Karpas-422 (cell line): ENCODE measurements around the gene DEGS1. TPM values are rescaled to one million over a fixed set of nuclear protein-coding genes. Genes with fewer than 3 reads are reported as not detected.
A peak's percentile ranks its signal among the peaks of the same experiment; 100 is the strongest.

Experiments
- DNase-seq: peaks from one replicate; pipeline ENCODE4 v3.0.0-alpha.2; 2015
- H2AFZ ChIP-seq: fragments of 200-600 bp; sonication (generic); 2 replicates; pipeline ENCODE4 v1.6.1; 2014; ENCODE audit warnings: antibody characterized with exemption, low read length, mixed read lengths
- H3K27ac ChIP-seq: fragments of 200-600 bp; sonication (generic); 2 replicates; pipeline ENCODE4 v1.5.1; 2014; ENCODE audit warnings: mild to moderate bottlenecking, low read length, moderate library complexity
- H3K27me3 ChIP-seq: fragments of 200-600 bp; sonication (generic); 2 replicates; pipeline ENCODE4 v1.6.1; 2014; ENCODE audit warnings: low read length, mixed read lengths
- H3K36me3 ChIP-seq: fragments of 200-600 bp; sonication (generic); 2 replicates; pipeline ENCODE4 v1.6.1; 2014; ENCODE audit warnings: low read length, mixed read lengths; ENCODE audit not compliant: insufficient read depth
- H3K4me1 ChIP-seq: fragments of 200-600 bp; sonication (generic); 2 replicates; pipeline ENCODE4 v1.6.1; 2014; ENCODE audit warnings: mild to moderate bottlenecking, low read length, mixed read lengths
- H3K4me2 ChIP-seq: fragments of 200-600 bp; sonication (generic); 2 replicates; pipeline ENCODE4 v1.6.1; 2014; ENCODE audit warnings: low read length, low read depth, mild to moderate bottlenecking; ENCODE audit not compliant: poor library complexity, severe bottlenecking
- H3K4me3 ChIP-seq: fragments of 200-600 bp; sonication (generic); 2 replicates; pipeline ENCODE4 v1.5.1; 2014; ENCODE audit warnings: mild to moderate bottlenecking, antibody characterized with exemption, low read length, mixed read lengths
- H3K79me2 ChIP-seq: fragments of 200-600 bp; sonication (generic); 2 replicates; pipeline ENCODE4 v1.6.1; 2014; ENCODE audit warnings: mild to moderate bottlenecking, low read length, mixed read lengths
- H3K9ac ChIP-seq: fragments of 200-600 bp; sonication (generic); 2 replicates; pipeline ENCODE4 v1.6.0; 2014; ENCODE audit warnings: low read length
- H3K9me2 ChIP-seq: fragments of 200-600 bp; sonication (generic), shearing (Covaris generic); replicated peaks from 2 replicates; pipeline ENCODE4 v1.6.0; 2014; ENCODE audit warnings: mild to moderate bottlenecking, low read length, moderate library complexity; ENCODE audit not compliant: insufficient read depth
- H3K9me3 ChIP-seq: fragments of 300-700, 200-600 bp; sonication (generic); 2 replicates; pipeline ENCODE4 v1.6.1; 2014; ENCODE audit warnings: low read length, mixed read lengths
- H4K20me1 ChIP-seq: fragments of 200-600 bp; sonication (generic); 2 replicates; pipeline ENCODE4 v1.6.1; 2014; ENCODE audit warnings: mild to moderate bottlenecking, antibody characterized with exemption, low read length, low read depth; ENCODE audit not compliant: insufficient read depth
- total RNA-seq: library from RNA; depleted of rRNA; stranded (reverse); fragments of >200 nt; shearing (Covaris generic); gene quantifications from 2 replicates; pipeline ENCODE4 v1.2.3, GENCODE V29; 2014; ENCODE audit warnings: low replicate concordance; rRNA removed

Gene DEGS1
- total RNA-seq: 12.9 and 36.1 TPM in 2 replicates

- H3K36me3 ChIP-seq: peaks cover 25% of the 10 kb centered on the region
- H4K20me1 ChIP-seq: no peaks in the 10 kb centered on the region
- H3K4me1 ChIP-seq: peaks cover 23% of the 10 kb centered on the region
- H3K9me3 ChIP-seq: no peaks in the 10 kb centered on the region
- H3K4me2 ChIP-seq: peak within 1 kb of the TSS; percentile 72
- H3K9me2 ChIP-seq: no peaks in the 10 kb centered on the region
- peak within 1 kb of the TSS; percentile 63 for H2AFZ ChIP-seq
- peak within 1 kb of the TSS; percentile 68 for H3K27ac ChIP-seq
- peak within 1 kb of the TSS; percentile 87 for H3K9ac ChIP-seq
- DNase-seq: peak; percentile 93
- peaks cover 46% of the 10 kb centered on the region for H3K79me2 ChIP-seq
- no peaks in the 10 kb centered on the region for H3K27me3 ChIP-seq
- peak within 1 kb of the TSS; percentile 88 for H3K4me3 ChIP-seq
Measured at GRCh38 chr1:224182866-224183590, at the start of gene DEGS1. DEGS1 (plus strand) TSS chr1:224183240; CDS start chr1:224183337, 97 bp downstream.

GRCh38 chr1:224133741-224134299 is 49.2 kb upstream of the DEGS1 start:
- DNase-seq: no peak
- Histone ChIP-seq H3K79me2 (peaks cover 36% of the 10 kb centered on the region), H3K36me3 (peaks cover 41% of the 10 kb centered on the region), H3K4me1 (no peaks in the 10 kb centered on the region), H3K9me3 (no peaks in the 10 kb centered on the region), H4K20me1 (no peaks in the 10 kb centered on the region), H3K9me2 (no peaks in the 10 kb centered on the region), H3K4me3 (no peak overlapping the region), H3K9ac (no peak overlapping the region), H3K27me3 (no peaks in the 10 kb centered on the region), H2AFZ (no peak overlapping the region), H3K4me2 (no peak overlapping the region), H3K27ac (no peak overlapping the region)

- H4K20me1 ChIP-seq: no peaks in the 10 kb centered on the region
- H3K9ac ChIP-seq: no peak overlapping the region
- H3K27ac ChIP-seq: no peak overlapping the region
- no peak for DNase-seq
- H2AFZ ChIP-seq: no peak overlapping the region
- no peaks in the 10 kb centered on the region for H3K9me2 ChIP-seq
- no peak overlapping the region for H3K4me3 ChIP-seq
- no peaks in the 10 kb centered on the region for H3K27me3 ChIP-seq
- H3K9me3 ChIP-seq: no peaks in the 10 kb centered on the region
- peaks cover 22% of the 10 kb centered on the region for H3K79me2 ChIP-seq
- H3K36me3 ChIP-seq: peaks cover 30% of the 10 kb centered on the region
- no peak overlapping the region for H3K4me2 ChIP-seq
- H3K4me1 ChIP-seq: no peaks in the 10 kb centered on the region
Measured at GRCh38 chr1:224137518-224137917, 45.5 kb upstream of the DEGS1 start.

- no peak overlapping the region for H3K27ac ChIP-seq
- H3K27me3 ChIP-seq: no peaks in the 10 kb centered on the region
- H3K36me3 ChIP-seq: peaks cover 30% of the 10 kb centered on the region
- no peak overlapping the region for H3K9ac ChIP-seq
- no peak for DNase-seq
- no peaks in the 10 kb centered on the region for H4K20me1 ChIP-seq
- H3K4me3 ChIP-seq: no peak overlapping the region
- no peaks in the 10 kb centered on the region for H3K9me3 ChIP-seq
- H3K79me2 ChIP-seq: peaks cover 22% of the 10 kb centered on the region
- no peak overlapping the region for H2AFZ ChIP-seq
- H3K4me1 ChIP-seq: no peaks in the 10 kb centered on the region
- H3K4me2 ChIP-seq: no peak overlapping the region
- no peaks in the 10 kb centered on the region for H3K9me2 ChIP-seq
Measured at GRCh38 chr1:224138198-224138597, 44.8 kb upstream of the DEGS1 start.

GRCh38 chr1:224141693-224142092 is 41.3 kb upstream of the DEGS1 start:
- Histone ChIP-seq H3K27me3 (no peaks in the 10 kb centered on the region), H3K79me2 (peaks cover 17% of the 10 kb centered on the region), H3K9me3 (no peaks in the 10 kb centered on the region), H2AFZ (no peak overlapping the region), H3K27ac (no peak overlapping the region), H3K9me2 (no peaks in the 10 kb centered on the region), H4K20me1 (no peaks in the 10 kb centered on the region), H3K4me2 (no peak overlapping the region), H3K4me3 (no peak overlapping the region), H3K36me3 (peaks cover 17% of the 10 kb centered on the region; the same call in 1 of the 2 replicates), H3K4me1 (no peaks in the 10 kb centered on the region), H3K9ac (no peak overlapping the region)
- DNase-seq: no peak

- no peaks in the 10 kb centered on the region for H3K9me3 ChIP-seq
- peaks cover 4% of the 10 kb centered on the region; the same call in 1 of the 2 replicates for H3K36me3 ChIP-seq
- H3K9me2 ChIP-seq: no peaks in the 10 kb centered on the region
- DNase-seq: no peak
- H3K79me2 ChIP-seq: peaks cover 33% of the 10 kb centered on the region
- H3K27me3 ChIP-seq: no peaks in the 10 kb centered on the region
- no peak overlapping the region for H2AFZ ChIP-seq
- H3K9ac ChIP-seq: no peak overlapping the region
- H3K4me3 ChIP-seq: no peak overlapping the region
- 0 out of 2 replicates have a peak, but pooled peaks cover 5% of the 10 kb centered on the region for H4K20me1 ChIP-seq
- H3K4me1 ChIP-seq: no peaks in the 10 kb centered on the region
- no peak overlapping the region for H3K27ac ChIP-seq
- no peak overlapping the region for H3K4me2 ChIP-seq
Measured at GRCh38 chr1:224149709-224150108, 33.3 kb upstream of the DEGS1 start.

- H3K9me2 ChIP-seq: no peaks in the 10 kb centered on the region
- H3K9ac ChIP-seq: no peak overlapping the region
- H3K4me2 ChIP-seq: no peak overlapping the region
- H3K4me1 ChIP-seq: no peaks in the 10 kb centered on the region
- H3K36me3 ChIP-seq: peaks cover 10% of the 10 kb centered on the region; the same call in 1 of the 2 replicates
- peaks cover 28% of the 10 kb centered on the region for H3K79me2 ChIP-seq
- H3K27ac ChIP-seq: no peak overlapping the region
- no peaks in the 10 kb centered on the region for H3K27me3 ChIP-seq
- H2AFZ ChIP-seq: no peak overlapping the region
- H4K20me1 ChIP-seq: 0 out of 2 replicates have a peak, but pooled peaks cover 5% of the 10 kb centered on the region
- no peak for DNase-seq
- H3K4me3 ChIP-seq: no peak overlapping the region
- H3K9me3 ChIP-seq: no peaks in the 10 kb centered on the region
Measured at GRCh38 chr1:224151117-224151516, 31.9 kb upstream of the DEGS1 start.

GRCh38 chr1:224157316-224157715 is 25.7 kb upstream of the DEGS1 start:
- H2AFZ ChIP-seq: no peak overlapping the region
- no peaks in the 10 kb centered on the region for H3K4me1 ChIP-seq
- H3K27ac ChIP-seq: no peak overlapping the region
- no peak overlapping the region for H3K4me3 ChIP-seq
- H3K4me2 ChIP-seq: no peak overlapping the region
- no peaks in the 10 kb centered on the region for H3K9me2 ChIP-seq
- H3K9me3 ChIP-seq: no peaks in the 10 kb centered on the region
- peaks cover 6% of the 10 kb centered on the region; the same call in 1 of the 2 replicates for H3K79me2 ChIP-seq
- H3K27me3 ChIP-seq: no peaks in the 10 kb centered on the region
- DNase-seq: no peak
- 0 out of 2 replicates have a peak, but pooled peaks cover 5% of the 10 kb centered on the region for H4K20me1 ChIP-seq
- H3K36me3 ChIP-seq: peaks cover 53% of the 10 kb centered on the region; the same call in 1 of the 2 replicates
- no peak overlapping the region for H3K9ac ChIP-seq
